Vagina (tissue), 2 donors: ENCODE results near the gene IGFBP5. TPM values are rescaled to one million over a fixed set of nuclear protein-coding genes. Genes with fewer than 3 reads are reported as not detected.
A peak's percentile ranks its signal among the peaks of the same experiment; 100 is the strongest.

Experiments used
- DNase-seq, 2 donors: peaks; one replicate each; pipeline ENCODE4 v3.0.0-alpha.2; 2017; ENCODE audit errors: extremely low spot score in 2 of 2
- H3K27ac ChIP-seq: fragments of 200-600 bp; sonication (generic); one replicate; pipeline ENCODE4 v1.5.1; 2019
- H3K27me3 ChIP-seq: fragments of 200-600 bp; sonication (generic); one replicate; pipeline ENCODE4 v1.5.1; 2019
- H3K36me3 ChIP-seq, 2 donors: fragments of 200-600 bp; sonication (generic); one replicate each; pipeline ENCODE4 v1.5.1; 2017 to 2019
- H3K4me1 ChIP-seq: fragments of 200-600 bp; sonication (generic); one replicate; pipeline ENCODE4 v1.5.1; 2019
- H3K4me3 ChIP-seq, 2 donors: fragments of 200-600 bp; sonication (generic); 1 replicate in 1 of 2; 2 replicates in 1 of 2; pipeline ENCODE4 v1.5.1; 2016 to 2019
- H3K9me3 ChIP-seq: fragments of 200-600 bp; sonication (generic); one replicate; pipeline ENCODE4 v1.5.1; 2019
- CTCF ChIP-seq, 3 experiments: fragments of 450-650 bp in 2 of 3; fragments of 200-600 bp in 1 of 3; sonication (generic) in 1 of 3; IDR thresholded peaks; one replicate each; pipeline ENCODE4 v1.5.1; 2017 to 2019; ENCODE audit warnings: antibody characterized with exemption in 3 of 3, mild to moderate bottlenecking in 2 of 3, moderate library complexity in 2 of 3
- POLR2A ChIP-seq, 2 donors: fragments of 450-650 bp; IDR thresholded peaks; one replicate each; pipeline ENCODE4 v1.6.1; 2017; ENCODE audit warnings: antibody characterized with exemption in 2 of 2, mild to moderate bottlenecking in 2 of 2, moderate library complexity in 2 of 2
- POLR2AphosphoS5 ChIP-seq, 2 donors: sonication (generic); formaldehyde crosslinking; IDR thresholded peaks; one replicate each; pipeline ENCODE4 v1.9.0; 2017; ENCODE audit warnings: antibody characterized with exemption in 2 of 2, mild to moderate bottlenecking in 2 of 2, low read depth in 1 of 2; ENCODE audit not compliant: insufficient read depth in 1 of 2
- intact Hi-C: fragments of 100-400 bp; cut with DNase I; formaldehyde crosslinking; loops from one replicate; pipeline ENCODE4 v1.15.1; 2023
- total RNA-seq: library from RNA; depleted of rRNA; stranded (reverse); fragments of >200 nt; gene quantifications from one replicate; pipeline ENCODE4 v1.2.3, GENCODE V29; 2016

IGFBP5 gene
- total RNA-seq, 1 donor from 2014 or later, result 1,041 TPM

GRCh38 chr2:216698895-216699294 lies 3.5 kb upstream of the IGFBP5 start:
- DNase-seq, result no peak
- no peaks in the 10 kb centered on the region for H3K36me3 ChIP-seq
- H3K9me3 ChIP-seq, result no peaks in the 10 kb centered on the region
- H3K27me3 ChIP-seq, result no peaks in the 10 kb centered on the region
- intact Hi-C loops, result loop anchor here (5.0 to 10.0 kb wide), 5 partner anchors 273 to 1056 kb away; no protein-coding TSS in a partner anchor
- no peak overlapping the region for H3K4me3 ChIP-seq
- H3K4me1 ChIP-seq, result peaks cover 41% of the 10 kb centered on the region
- H3K27ac ChIP-seq, result peak overlapping the region; percentile 71
- peak in 1 of 2 donors; percentile 12 for TF ChIP-seq POLR2AphosphoS5 (IDR thresholded peaks at IDR 0.05; ENCODE audit: insufficient read depth in 1 of 2, low read depth in 1 of 2)
- peak; percentile 34 to 56 (median 40) for TF ChIP-seq CTCF (IDR thresholded peaks at IDR 0.05)
- no peak for TF ChIP-seq POLR2A (IDR thresholded peaks at IDR 0.05)

GRCh38 chr2:216698293-216698692 lies 2.9 kb upstream of the IGFBP5 start:
- intact Hi-C loops, result loop anchor here (5.0 to 10.0 kb wide), 5 partner anchors 274 to 1057 kb away; no protein-coding TSS in a partner anchor
- TF ChIP-seq POLR2AphosphoS5 (IDR thresholded peaks at IDR 0.05; ENCODE audit: insufficient read depth in 1 of 2, low read depth in 1 of 2) (no peak), CTCF (IDR thresholded peaks at IDR 0.05) (no peak), POLR2A (IDR thresholded peaks at IDR 0.05) (no peak)
- Histone ChIP-seq H3K9me3 (no peaks in the 10 kb centered on the region), H3K27ac (peak overlapping the region; percentile 71), H3K27me3 (no peaks in the 10 kb centered on the region), H3K4me1 (peaks cover 41% of the 10 kb centered on the region), H3K4me3 (no peak overlapping the region), H3K36me3 (no peaks in the 10 kb centered on the region)
- no peak for DNase-seq

- intact Hi-C loops, result loop anchor here (5.0 to 10.0 kb wide), 5 partner anchors 275 to 1058 kb away; no protein-coding TSS in a partner anchor
- TF ChIP-seq CTCF (IDR thresholded peaks at IDR 0.05) (peak; percentile 40 to 43 (median 41)), POLR2A (IDR thresholded peaks at IDR 0.05) (no peak), POLR2AphosphoS5 (IDR thresholded peaks at IDR 0.05; ENCODE audit: insufficient read depth in 1 of 2, low read depth in 1 of 2) (no peak)
- no peaks in the 10 kb centered on the region for H3K36me3 ChIP-seq
- H3K27me3 ChIP-seq, result no peaks in the 10 kb centered on the region
- H3K9me3 ChIP-seq, result no peaks in the 10 kb centered on the region
- no peak for DNase-seq
- H3K27ac ChIP-seq, result peak overlapping the region; percentile 90
- no peak overlapping the region for H3K4me3 ChIP-seq
- peaks cover 48% of the 10 kb centered on the region for H3K4me1 ChIP-seq
These were observed 1.6 kb upstream of the IGFBP5 start for GRCh38 chr2:216696751-216697560.

- no peaks in the 10 kb centered on the region for H3K36me3 ChIP-seq
- H3K27ac ChIP-seq, result peak overlapping the region; percentile 90
- intact Hi-C loops, result loop anchor here (5.0 to 10.0 kb wide), 5 partner anchors 276 to 1058 kb away; no protein-coding TSS in a partner anchor
- TF ChIP-seq POLR2AphosphoS5 (IDR thresholded peaks at IDR 0.05; ENCODE audit: insufficient read depth in 1 of 2, low read depth in 1 of 2), result no peak
- no peak for TF ChIP-seq CTCF (IDR thresholded peaks at IDR 0.05)
- no peak for TF ChIP-seq POLR2A (IDR thresholded peaks at IDR 0.05)
- peaks cover 47% of the 10 kb centered on the region for H3K4me1 ChIP-seq
- H3K4me3 ChIP-seq, result no peak overlapping the region
- H3K9me3 ChIP-seq, result no peaks in the 10 kb centered on the region
- no peak for DNase-seq
- no peaks in the 10 kb centered on the region for H3K27me3 ChIP-seq
These were observed 972 bp upstream of the IGFBP5 start for GRCh38 chr2:216696321-216696720.

- intact Hi-C loops, result loop anchor here (5.0 to 10.0 kb wide), 7 partner anchors 277 to 1060 kb away; no protein-coding TSS in a partner anchor
- H3K27me3 ChIP-seq, result no peaks in the 10 kb centered on the region
- DNase-seq, result no peak
- H3K4me1 ChIP-seq, result peaks cover 43% of the 10 kb centered on the region
- H3K27ac ChIP-seq, result peak overlapping the region; percentile 90
- TF ChIP-seq POLR2AphosphoS5 (IDR thresholded peaks at IDR 0.05; ENCODE audit: insufficient read depth in 1 of 2, low read depth in 1 of 2) (no peak), POLR2A (IDR thresholded peaks at IDR 0.05) (no peak), CTCF (IDR thresholded peaks at IDR 0.05) (no peak)
- no peaks in the 10 kb centered on the region for H3K9me3 ChIP-seq
- H3K4me3 ChIP-seq, result peak overlapping the region; percentile 68 to 88
- H3K36me3 ChIP-seq, result no peaks in the 10 kb centered on the region
These were observed 527 bp downstream of the IGFBP5 start for GRCh38 chr2:216694826-216695217.
